AML-193 (cell line): ENCODE data around the gene SSTR1.
"Not testable (repeated sequence)": the region's sequence is repeated elsewhere in the genome, so short reads cannot be mapped to it uniquely, and the experiment has no call there.

Experiments
- DNase-seq, 2 experiments: peaks; one replicate each; lab custom pipeline; 2025; lab: John Stamatoyannopoulos, UW

SSTR1 gene

GRCh38 chr14:38207736-38208617 is at the start of gene SSTR1:
SSTR1 (plus strand) TSS chr14:38207904; CDS start chr14:38209390, 1,486 bp downstream.
- DNase-seq: no peak

GRCh38 chr14:38158468-38158867 is 49.2 kb upstream of the SSTR1 start:
- no peak for DNase-seq

GRCh38 chr14:38168416-38168815 is 39.3 kb upstream of the SSTR1 start:
- no peak for DNase-seq

- DNase-seq: no peak
These were observed 36.5 kb upstream of the SSTR1 start for GRCh38 chr14:38171197-38171596.

- no peak for DNase-seq
These were observed 33.0 kb upstream of the SSTR1 start for GRCh38 chr14:38174711-38175110.

GRCh38 chr14:38175658-38176057 is 32.0 kb upstream of the SSTR1 start:
- DNase-seq: no peak

- no peak for DNase-seq
These were observed 31.3 kb upstream of the SSTR1 start for GRCh38 chr14:38176379-38176778.

- no peak for DNase-seq
These were observed 23.6 kb upstream of the SSTR1 start for GRCh38 chr14:38184132-38184531.

GRCh38 chr14:38185671-38186070 is 22.0 kb upstream of the SSTR1 start:
- no peak for DNase-seq

- no peak for DNase-seq
These were observed 21.5 kb upstream of the SSTR1 start for GRCh38 chr14:38186216-38186615.

- DNase-seq: no peak
These were observed 20.2 kb upstream of the SSTR1 start for GRCh38 chr14:38187528-38187927.

- no peak for DNase-seq
These were observed 17.6 kb upstream of the SSTR1 start for GRCh38 chr14:38189930-38190726.

- DNase-seq: not testable (repeated sequence)
These were observed 16.9 kb upstream of the SSTR1 start for GRCh38 chr14:38190846-38191245.

- not testable (repeated sequence) for DNase-seq
These were observed 16.2 kb upstream of the SSTR1 start for GRCh38 chr14:38191491-38191890.

GRCh38 chr14:38197001-38197783 is 10.5 kb upstream of the SSTR1 start:
- peak; percentile 10 to 11 for DNase-seq

GRCh38 chr14:38197784-38198335 is 9.8 kb upstream of the SSTR1 start:
- no peak for DNase-seq

- no peak for DNase-seq
These were observed 9.3 kb upstream of the SSTR1 start for GRCh38 chr14:38198425-38198824.

- DNase-seq: no peak
These were observed 8.6 kb upstream of the SSTR1 start for GRCh38 chr14:38199076-38199475.

GRCh38 chr14:38199739-38200138 is 8.0 kb upstream of the SSTR1 start:
- no peak for DNase-seq

- no peak for DNase-seq
These were observed 6.4 kb upstream of the SSTR1 start for GRCh38 chr14:38201137-38201828.
